G401.6 (cell line): Measurements from ENCODE around the gene TNFRSF18.
"Not testable (repeated sequence)": the region's sequence is repeated elsewhere in the genome, so short reads cannot be mapped to it uniquely, and the experiment has no call there.

Source experiments
- FAIRE-seq: peaks from 2 replicates; lab custom pipeline; 2012; peaks lifted over from hg19 to GRCh38; lab: Jason Lieb, UNC

The TNFRSF18 gene

DNA sequence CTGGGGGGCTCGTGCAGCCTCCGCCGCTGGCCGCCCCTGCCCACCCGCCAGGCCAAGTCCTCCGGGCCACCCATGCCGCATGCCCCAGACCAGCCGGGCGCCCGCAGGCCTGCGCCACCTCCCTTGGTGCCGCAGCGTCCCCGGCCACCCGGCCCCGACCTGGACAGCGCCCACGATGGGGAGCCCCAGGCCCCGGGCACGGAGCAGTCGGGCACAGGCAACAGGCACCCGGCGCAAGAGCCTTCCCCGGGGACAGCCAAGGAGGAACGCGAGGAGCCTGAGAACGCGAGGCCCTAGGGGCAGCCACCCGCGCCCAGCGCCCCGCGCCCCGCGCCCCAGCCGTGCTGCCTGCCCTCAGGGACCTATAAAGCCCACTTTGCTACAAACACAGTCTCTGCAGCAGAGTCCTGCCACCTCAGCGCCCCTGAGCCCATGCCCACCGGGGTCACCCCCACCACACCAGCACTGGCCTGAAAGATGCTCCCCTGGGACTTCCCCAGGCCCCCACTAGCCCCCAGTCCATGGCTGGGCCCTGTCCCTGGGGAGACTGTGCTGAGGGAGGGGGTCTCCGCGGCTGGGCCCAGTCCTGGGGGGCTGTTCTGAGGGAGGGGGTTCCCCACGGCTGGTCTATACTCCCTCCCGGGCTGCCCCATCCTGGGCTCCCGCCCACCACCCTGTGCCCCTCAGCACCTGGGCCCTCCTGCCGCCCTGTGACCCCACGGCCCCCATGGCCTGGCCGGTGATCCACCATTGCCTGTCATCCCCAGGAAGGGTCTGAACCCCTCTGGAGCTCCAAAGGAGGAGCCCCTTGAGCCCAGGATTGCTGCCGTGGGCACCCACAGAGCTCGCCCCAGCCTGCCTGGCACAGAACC lies 8.6 kb downstream of the TNFRSF18 start:
- FAIRE-seq = no peak

- FAIRE-seq = no peak
Measured at GRCh38 chr1:1197188-1197500, 9.2 kb downstream of the TNFRSF18 start.

- no peak for FAIRE-seq
Measured at GRCh38 chr1:1196431-1197187, 9.8 kb downstream of the TNFRSF18 start.

- not testable (repeated sequence) for FAIRE-seq
Measured at GRCh38 chr1:1195726-1196125, 10.7 kb downstream of the TNFRSF18 start.

DNA sequence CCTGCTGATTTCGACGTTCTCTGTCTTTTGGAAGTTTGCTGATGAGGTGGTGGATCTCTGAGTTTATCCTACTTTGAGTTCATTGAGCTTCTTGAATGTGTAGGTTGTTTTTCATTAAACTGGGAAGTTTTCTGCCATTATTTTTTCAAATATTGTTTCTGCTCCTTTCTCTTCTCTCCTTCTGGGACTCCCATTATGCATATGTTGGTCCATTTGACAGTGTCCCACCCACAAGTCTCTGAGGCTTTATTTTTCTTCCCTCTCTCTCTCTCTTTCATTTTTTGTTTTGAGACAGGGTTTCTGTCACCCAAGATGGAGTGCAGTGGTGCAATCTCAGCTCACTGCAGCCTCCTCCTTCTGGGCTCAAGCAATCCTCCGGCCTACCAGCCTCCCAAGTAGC lies 11.7 kb downstream of the TNFRSF18 start:
- FAIRE-seq = no peak

GRCh38 chr1:1191734-1192133 lies 14.7 kb downstream of the TNFRSF18 start:
- no peak for FAIRE-seq

DNA sequence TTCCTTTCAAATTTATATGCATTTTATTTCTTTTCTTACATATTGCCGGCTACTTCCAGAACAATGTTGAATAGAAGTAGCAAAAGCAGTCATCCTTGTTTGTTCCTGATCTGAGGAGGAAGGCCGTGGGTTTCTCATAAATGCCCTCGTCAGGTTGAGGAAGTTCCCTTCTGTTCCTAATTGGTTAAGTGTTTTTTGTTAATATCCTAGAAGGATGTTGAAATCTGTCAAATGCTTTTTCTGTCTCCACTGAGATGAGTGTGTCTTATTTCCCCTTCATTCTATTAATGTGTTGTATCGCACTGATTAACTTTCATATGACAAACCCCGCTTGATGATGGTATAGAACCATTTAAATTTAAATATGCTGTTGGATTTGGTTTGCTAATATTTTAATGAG lies 17.3 kb downstream of the TNFRSF18 start:
- FAIRE-seq = no peak

GRCh38 chr1:1187938-1188337 lies 18.5 kb downstream of the TNFRSF18 start:
- FAIRE-seq = no peak

GRCh38 chr1:1185101-1185765 lies 21.2 kb downstream of the TNFRSF18 start:
- FAIRE-seq = no peak

- FAIRE-seq = no peak
Measured at GRCh38 chr1:1183833-1184775, 22.3 kb downstream of the TNFRSF18 start.

DNA sequence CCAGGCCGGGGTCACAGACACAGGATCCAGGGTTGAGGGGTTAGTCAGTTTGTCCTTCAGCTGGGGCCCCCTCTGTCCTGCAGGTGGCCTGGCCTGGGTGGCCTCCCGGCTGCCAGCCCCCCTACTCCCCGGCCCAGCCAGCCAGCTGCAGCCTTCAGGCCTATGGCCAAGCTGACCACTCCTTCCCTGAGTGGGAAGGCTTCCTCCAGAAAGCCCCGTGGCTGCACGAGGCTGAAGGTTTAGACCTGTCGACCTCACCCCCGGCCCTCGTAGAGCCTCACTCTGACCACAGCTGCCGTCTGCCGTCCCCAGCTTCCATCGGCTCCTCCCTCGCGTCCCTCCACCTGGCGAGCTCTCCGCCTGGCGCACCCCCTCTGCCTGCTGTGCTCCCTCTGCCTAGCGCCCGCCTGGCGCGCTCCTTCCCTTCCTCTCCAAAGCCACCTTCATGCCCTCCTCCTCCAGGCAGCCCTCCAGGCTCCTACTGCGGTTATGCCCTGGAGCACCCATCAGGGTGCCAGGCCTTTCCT lies 23.1 kb downstream of the TNFRSF18 start:
- no peak for FAIRE-seq

DNA sequence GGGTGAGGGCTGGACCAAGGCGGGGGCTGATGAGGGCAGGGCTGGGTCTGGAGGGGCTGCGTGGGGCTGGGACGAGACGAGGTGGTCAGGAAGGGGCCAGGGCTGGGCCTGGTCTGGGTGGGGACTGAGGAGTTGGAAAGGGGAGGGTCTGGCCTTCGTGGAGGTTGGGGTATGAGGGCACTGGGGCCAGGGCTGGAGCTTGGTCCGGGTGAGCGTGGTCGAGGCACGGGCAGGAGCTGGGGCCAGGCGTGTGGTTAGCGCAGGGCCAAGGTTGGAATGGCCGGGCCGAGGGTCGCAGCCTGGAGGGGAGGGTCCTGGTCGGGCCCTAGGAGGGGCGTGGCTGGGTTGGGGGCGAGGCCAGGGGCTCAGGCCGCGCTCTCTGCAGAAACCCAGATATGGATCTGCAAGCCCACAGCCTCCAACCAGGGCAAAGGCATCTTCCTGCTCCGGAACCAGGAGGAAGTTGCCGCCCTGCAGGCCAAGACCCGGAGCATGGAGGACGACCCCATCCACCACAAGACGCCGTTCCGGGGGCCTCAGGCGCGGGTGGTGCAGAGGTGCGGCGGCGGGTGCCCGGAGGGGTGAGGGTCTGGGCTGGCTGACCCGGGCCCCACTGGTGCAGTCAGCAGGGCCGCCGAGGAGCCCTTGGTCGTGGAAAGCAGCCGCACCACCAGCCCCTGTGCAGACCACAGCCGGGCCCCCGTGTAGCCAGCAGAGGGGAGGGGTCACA lies 23.7 kb downstream of the TNFRSF18 start:
- FAIRE-seq = no peak

- no peak for FAIRE-seq
Measured at GRCh38 chr1:1181938-1182410, 24.4 kb downstream of the TNFRSF18 start.

GRCh38 chr1:1181129-1181937 lies 25.1 kb downstream of the TNFRSF18 start:
- FAIRE-seq = no peak

GRCh38 chr1:1179983-1180861 lies 26.2 kb downstream of the TNFRSF18 start:
- no peak for FAIRE-seq

GRCh38 chr1:1179346-1179982 lies 26.9 kb downstream of the TNFRSF18 start:
- no peak for FAIRE-seq

GRCh38 chr1:1178794-1179331 lies 27.5 kb downstream of the TNFRSF18 start:
- FAIRE-seq = no peak
